NCI-H146 treated with DMSO at 0.1 percent for 48 hours (cell line): ENCODE results near the gene TLK1.

Experiments used
- DNase-seq: peaks from one replicate; lab custom pipeline; 2025; ENCODE audit not compliant: unreplicated experiment; lab: John Stamatoyannopoulos, UW

The TLK1 gene

GRCh38 chr2:170969872-170970496, 190.7 kb downstream of the TLK1 start:
- DNase-seq, result no peak

- DNase-seq, result no peak
Measured at GRCh38 chr2:170969030-170969429, 191.7 kb downstream of the TLK1 start.

GRCh38 chr2:170968205-170969003, 192.3 kb downstream of the TLK1 start:
- DNase-seq, result no peak

- no peak for DNase-seq
Measured at GRCh38 chr2:170967553-170967952, 193.1 kb downstream of the TLK1 start.

- DNase-seq, result no peak
Measured at GRCh38 chr2:170966648-170967396, 193.9 kb downstream of the TLK1 start.

GRCh38 chr2:170965446-170966225, 195.1 kb downstream of the TLK1 start:
- no peak for DNase-seq

GRCh38 chr2:170963386-170963785, 197.3 kb downstream of the TLK1 start:
- DNase-seq, result no peak

- DNase-seq, result no peak
Measured at GRCh38 chr2:170953941-170954340, 206.8 kb downstream of the TLK1 start.

- DNase-seq, result no peak
Measured at GRCh38 chr2:170950221-170950761, 210.4 kb downstream of the TLK1 start.

GRCh38 chr2:170949415-170949814, 211.3 kb downstream of the TLK1 start:
- DNase-seq, result no peak

- no peak for DNase-seq
Measured at GRCh38 chr2:170944545-170944944, 216.1 kb downstream of the TLK1 start.

GRCh38 chr2:170943596-170943995, 217.1 kb downstream of the TLK1 start:
- DNase-seq, result no peak

GRCh38 chr2:170943041-170943440, 217.7 kb downstream of the TLK1 start:
- no peak for DNase-seq

- no peak for DNase-seq
Measured at GRCh38 chr2:170942615-170943014, 218.1 kb downstream of the TLK1 start.
